IMR-90 (cell line): ENCODE measurements around the gene GIMAP5. TPM values are rescaled to one million over a fixed set of nuclear protein-coding genes. Genes with fewer than 3 reads are reported as not detected.
A peak's percentile ranks its signal among the peaks of the same experiment; 100 is the strongest.

Source experiments
- ATAC-seq: fragments of 200-7000 bp; cut with Tn5 transposase; 2 replicates; pipeline ENCODE4 v1.9.1; 2020; ENCODE audit warnings: low read depth, mild to moderate bottlenecking, moderate library complexity
- BruUV-seq: library from RNA; stranded (reverse); fragments of 400-500 nt; replicated peaks from 2 replicates; lab custom pipeline; 2021; lab: Mats Ljungman, UMichigan
- CTCF ChIA-PET: fragments of 300-600 bp; formaldehyde crosslinking; extraction: SDS; loops from one replicate; lab custom pipeline; 2021; ENCODE audit warnings: antibody characterized with exemption; lab: Yijun Ruan, JAX
- POLR2A ChIA-PET: fragments of 300-600 bp; sonication (Branson Sonifier 250); formaldehyde crosslinking; loops from one replicate; lab custom pipeline; 2022; ENCODE audit warnings: antibody characterized with exemption; ENCODE audit not compliant: unreplicated experiment; lab: Charles Lee
- DNase-seq: peaks from one replicate; pipeline ENCODE4 v3.0.0; 2013
- H2AFZ ChIP-seq: replicated peaks from 2 replicates; pipeline ENCODE3; 2013; ENCODE audit warnings: low read length, mild to moderate bottlenecking; ENCODE audit not compliant: poor library complexity
- H2AK5ac ChIP-seq: 2 replicates; pipeline ENCODE4 v1.6.1; 2013; ENCODE audit warnings: low read depth, low read length, inconsistent platforms
- H2AK9ac ChIP-seq: replicated peaks from 2 replicates; pipeline ENCODE3; 2013; ENCODE audit warnings: mild to moderate bottlenecking, low read depth, low read length, moderate library complexity; ENCODE audit not compliant: poor library complexity
- H2BK120ac ChIP-seq: 2 replicates; pipeline ENCODE4 v1.6.1; 2013; ENCODE audit warnings: low read depth, low read length, inconsistent platforms
- H2BK15ac ChIP-seq: 3 replicates; pipeline ENCODE4 v1.6.1; 2013; ENCODE audit warnings: low read depth, low read length, inconsistent platforms
- H2BK20ac ChIP-seq: 2 replicates; pipeline ENCODE4 v1.6.1; 2013; ENCODE audit warnings: low read depth, mild to moderate bottlenecking, inconsistent platforms, low read length, moderate library complexity
- H2BK5ac ChIP-seq: 2 replicates; pipeline ENCODE4 v1.6.1; 2013; ENCODE audit warnings: mild to moderate bottlenecking, low read depth, low read length, inconsistent platforms; ENCODE audit not compliant: poor library complexity, severe bottlenecking
- H3K14ac ChIP-seq: replicated peaks from 2 replicates; pipeline ENCODE4 v1.6.1; 2013; ENCODE audit warnings: low read depth, low read length, inconsistent platforms
- H3K18ac ChIP-seq: 2 replicates; pipeline ENCODE4 v1.6.1; 2013; ENCODE audit warnings: low read depth, low read length, control low read depth
- H3K23ac ChIP-seq: 2 replicates; pipeline ENCODE4 v1.6.1; 2013; ENCODE audit warnings: low read depth, low read length, inconsistent platforms
- H3K27ac ChIP-seq: 2 replicates; pipeline ENCODE4 v1.5.1; 2013; ENCODE audit warnings: mild to moderate bottlenecking, control low read depth, low read length; ENCODE audit not compliant: insufficient read depth
- H3K27me3 ChIP-seq: 2 replicates; pipeline ENCODE4 v1.6.1; 2013; ENCODE audit warnings: low read length; ENCODE audit not compliant: control insufficient read depth, insufficient read depth
- H3K36me3 ChIP-seq: 2 replicates; pipeline ENCODE4 v1.6.1; 2013; ENCODE audit warnings: low read length, mixed read lengths; ENCODE audit not compliant: control insufficient read depth, insufficient read depth
- H3K4ac ChIP-seq: 2 replicates; pipeline ENCODE4 v1.6.1; 2013; ENCODE audit warnings: low read depth, low read length, inconsistent platforms
- H3K4me1 ChIP-seq: 2 replicates; pipeline ENCODE4 v1.6.1; 2013; ENCODE audit warnings: low read length, mixed read lengths; ENCODE audit not compliant: control insufficient read depth, insufficient read depth
- H3K4me2 ChIP-seq: 2 replicates; pipeline ENCODE4 v1.6.1; 2013; ENCODE audit warnings: low read depth, mild to moderate bottlenecking, control low read depth, low read length, moderate library complexity
- H3K4me3 ChIP-seq: 2 replicates; pipeline ENCODE4 v1.5.1; 2013; ENCODE audit warnings: low read depth, mild to moderate bottlenecking, control low read depth, low read length, moderate library complexity; ENCODE audit not compliant: insufficient read depth
- H3K56ac ChIP-seq: 2 replicates; pipeline ENCODE4 v1.6.1; 2013; ENCODE audit warnings: low read length, inconsistent platforms; ENCODE audit not compliant: insufficient read depth; ENCODE audit errors: extremely low read depth
- H3K79me1 ChIP-seq, 2 experiments: 2 replicates each; pipeline ENCODE4 v1.6.1; 2013; ENCODE audit warnings: low read length in 2 of 2, inconsistent platforms in 1 of 2, low read depth in 1 of 2
- H3K9ac ChIP-seq: 2 replicates; pipeline ENCODE4 v1.6.1; 2013; ENCODE audit warnings: low read depth, low read length, control low read depth
- H3K9me1 ChIP-seq: 2 replicates; pipeline ENCODE4 v1.6.1; 2013; ENCODE audit warnings: low read length, inconsistent platforms; ENCODE audit not compliant: insufficient read depth
- H3K9me3 ChIP-seq: 2 replicates; pipeline ENCODE4 v1.6.1; 2013; ENCODE audit warnings: low read length; ENCODE audit not compliant: control insufficient read depth, insufficient read depth
- H4K20me1 ChIP-seq: 2 replicates; pipeline ENCODE4 v1.6.1; 2013; ENCODE audit warnings: low read length, inconsistent platforms; ENCODE audit not compliant: insufficient read depth
- H4K5ac ChIP-seq: 2 replicates; pipeline ENCODE4 v1.6.1; 2013; ENCODE audit warnings: mild to moderate bottlenecking, low read depth, low read length, control low read depth
- H4K8ac ChIP-seq, 2 experiments: 2 replicates each; pipeline ENCODE4 v1.6.1; 2013; ENCODE audit warnings: low read depth in 2 of 2, low read length in 2 of 2, control low read depth in 1 of 2, inconsistent platforms in 1 of 2
- H4K91ac ChIP-seq: 2 replicates; pipeline ENCODE4 v1.6.1; 2013; ENCODE audit warnings: low read depth, low read length, inconsistent platforms; ENCODE audit not compliant: insufficient read depth
- BHLHE40 ChIP-seq: fragments of 150-350 bp; IDR thresholded peaks from 2 replicates; pipeline ENCODE4 v1.6.1; 2016; ENCODE audit warnings: mild to moderate bottlenecking, low read depth, low read length
- CEBPB ChIP-seq: IDR thresholded peaks from 2 replicates; pipeline ENCODE4 v1.6.1; 2012; ENCODE audit warnings: low read depth, low read length, improper control_type of control experiment
- ELK1 ChIP-seq: fragments of 150-350 bp; IDR thresholded peaks from 2 replicates; pipeline ENCODE4 v1.6.1; 2016; ENCODE audit warnings: low read depth, mild to moderate bottlenecking, low read length, moderate library complexity, borderline replicate concordance
- MAFK ChIP-seq: IDR thresholded peaks from 2 replicates; pipeline ENCODE4 v1.6.1; 2012; ENCODE audit warnings: low read depth, low read length, improper control_type of control experiment
- MXI1 ChIP-seq: IDR thresholded peaks from 2 replicates; pipeline ENCODE4 v1.6.1; 2012; ENCODE audit warnings: low read depth, mild to moderate bottlenecking, low read length, moderate library complexity, borderline replicate concordance
- RCOR1 ChIP-seq: IDR thresholded peaks from 2 replicates; pipeline ENCODE4 v1.6.1; 2012; ENCODE audit warnings: mild to moderate bottlenecking, low read length, improper control_type of control experiment; ENCODE audit not compliant: insufficient replicate concordance
- RFX5 ChIP-seq: IDR thresholded peaks from 2 replicates; pipeline ENCODE4 v1.8.0; 2012; ENCODE audit warnings: low read depth, mild to moderate bottlenecking, low read length, moderate library complexity
- SMC3 ChIP-seq: fragments of 150-350 bp; IDR thresholded peaks from 2 replicates; pipeline ENCODE4 v1.6.1; 2016; ENCODE audit warnings: low read depth, mild to moderate bottlenecking, antibody characterized with exemption, low read length, moderate library complexity
- WGBS, 2 experiments: methylation state at CpG; one replicate each; pipeline versions ENCODE4 v1.1.5 to v1.1.7; 2013; ENCODE audit warnings: missing lambda C conversion rate in 2 of 2; ENCODE audit not compliant: insufficient read length in 1 of 2; ENCODE audit errors: extremely low coverage in 2 of 2; 5-methylcytosine and 5-hydroxymethylcytosine counted together
- dilution Hi-C: fragments of 300-500 bp; cut with HindIII; formaldehyde crosslinking; loops from one replicate; pipeline ENCODE4 v1.14.3; 2018; ENCODE audit warnings: low sequenced_read_pairs; ENCODE audit not compliant: unreplicated experiment
- in situ Hi-C: fragments of 300-500 bp; cut with MboI; formaldehyde crosslinking; loops from 3 replicates; pipeline ENCODE4 v1.14.3; 2019; ENCODE audit warnings: low sequenced_read_pairs, inconsistent platforms, mixed read lengths
- intact Hi-C: fragments of 100-400 bp; cut with micrococcal nuclease; formaldehyde crosslinking; loops from 2 replicates; pipeline ENCODE4 v1.10.0; 2022
- polyA plus RNA-seq, 3 experiments: library from polyadenylated mRNA; depleted of rRNA; stranded (reverse); fragments of >200 nt; gene quantifications; 2 replicates each; pipeline ENCODE4 v1.2.3, GENCODE V29; 2012; ENCODE audit warnings: low replicate concordance in 1 of 3
- total RNA-seq: library from RNA; depleted of rRNA; stranded (reverse); fragments of >200 nt; gene quantifications from 2 replicates; pipeline ENCODE4 v1.2.3, GENCODE V29; 2012

Gene GIMAP5
- total and polyA plus RNA-seq, 2 of the 4 experiments (the other 2 are of a cell fraction), result not detected

GRCh38 chr7:150745086-150745485, 7.9 kb downstream of the GIMAP5 start:
- no peak overlapping the region for H2BK15ac ChIP-seq
- no peak overlapping the region for H3K56ac ChIP-seq
- no peak overlapping the region for H3K27ac ChIP-seq
- DNase-seq (no peak), ATAC-seq (no peak)
- H3K79me1 ChIP-seq, result no peaks in the 10 kb centered on the region
- no peaks in the 10 kb centered on the region for H3K9me3 ChIP-seq
- no CpG with 5 or more reads among the region's 5 CpGs for WGBS, 2 experiments
- dilution Hi-C loops (no loop called here), in situ Hi-C loops (loop anchor here (25.0 kb wide), 1 partner anchor 433 kb away; the partner anchor contains the start of genes ACTR3C and LRRC61), intact Hi-C loops (no loop called here)
- CTCF ChIA-PET, result no interaction called here
- BruUV-seq, result no TSS peak
- no peaks in the 10 kb centered on the region for H3K9me1 ChIP-seq
- POLR2A ChIA-PET, result no interaction called here
- no peak overlapping the region for H3K18ac ChIP-seq
- no peak overlapping the region for H3K4ac ChIP-seq
- H3K4me3 ChIP-seq, result no peak overlapping the region
- H3K4me1 ChIP-seq, result no peaks in the 10 kb centered on the region
- no peak overlapping the region for H3K23ac ChIP-seq
- H2BK120ac ChIP-seq, result no peak overlapping the region
- H3K4me2 ChIP-seq, result no peak overlapping the region
- TF ChIP-seq BHLHE40 (no peak), ELK1 (no peak), SMC3 (no peak), RCOR1 (no peak), MAFK (no peak), MXI1 (no peak), CEBPB (no peak), RFX5 (no peak)
- H4K5ac ChIP-seq, result no peak overlapping the region
- H3K14ac ChIP-seq, result no peak overlapping the region
- H2AK5ac ChIP-seq, result no peak overlapping the region
- H2BK5ac ChIP-seq, result no peak overlapping the region
- H4K91ac ChIP-seq, result no peak overlapping the region
- H2BK20ac ChIP-seq, result no peak overlapping the region
- H3K27me3 ChIP-seq, result no peaks in the 10 kb centered on the region; the same call in 1 of the 2 replicates
- no peak overlapping the region for H4K8ac ChIP-seq
- no peak overlapping the region for H3K9ac ChIP-seq
- no peak overlapping the region for H2AK9ac ChIP-seq
- no peaks in the 10 kb centered on the region for H3K36me3 ChIP-seq
- no peaks in the 10 kb centered on the region for H4K20me1 ChIP-seq
- peak overlapping the region; percentile 11 for H2AFZ ChIP-seq
